Coronary artery (tissue), 2 donors: Measurements from ENCODE around the gene TRPV5.

Experiments
- DNase-seq: peaks from one replicate; pipeline ENCODE4 v3.0.0-alpha.2; 2017; ENCODE audit warnings: low spot score
- H3K27ac ChIP-seq, 2 donors: fragments of 200-600 bp; sonication (generic); one replicate each; pipeline ENCODE4 v1.5.1; 2016 to 2019
- H3K4me3 ChIP-seq: fragments of 200-600 bp; sonication (generic); 2 replicates; pipeline ENCODE4 v1.5.1; 2016; ENCODE audit warnings: mild to moderate bottlenecking, moderate library complexity
- CTCF ChIP-seq: fragments of 200-600 bp; sonication (generic); IDR thresholded peaks from one replicate; pipeline ENCODE4 v1.5.1; 2019; ENCODE audit warnings: antibody characterized with exemption

TRPV5 gene

GRCh38 chr7:142962991-142963390 lies 29.4 kb upstream of the TRPV5 start:
- no peak overlapping the region for H3K27ac ChIP-seq
- TF ChIP-seq CTCF, result no peak
- no peak for DNase-seq
- no peak overlapping the region for H3K4me3 ChIP-seq

- no peak for TF ChIP-seq CTCF
- no peak within 1 kb of the TSS for H3K4me3 ChIP-seq
- DNase-seq, result no peak
- no peak within 1 kb of the TSS for H3K27ac ChIP-seq
Measured at GRCh38 chr7:142961973-142962926, 28.7 kb upstream of the TRPV5 start, which contains the start of gene KEL. Gene KEL (minus strand): TSS chr7:142962363. CDS start chr7:142962206, 157 bp downstream.

GRCh38 chr7:142961595-142961972 lies 28.0 kb upstream of the TRPV5 start:
- H3K4me3 ChIP-seq, result no peak overlapping the region
- no peak for DNase-seq
- no peak overlapping the region for H3K27ac ChIP-seq
- no peak for TF ChIP-seq CTCF

GRCh38 chr7:142960955-142961512 lies 27.5 kb upstream of the TRPV5 start:
- no peak overlapping the region for H3K27ac ChIP-seq
- H3K4me3 ChIP-seq, result no peak overlapping the region
- no peak for TF ChIP-seq CTCF
- DNase-seq, result no peak

GRCh38 chr7:142959202-142959601 lies 25.7 kb upstream of the TRPV5 start:
- Histone ChIP-seq H3K4me3 (no peak overlapping the region), H3K27ac (no peak overlapping the region)
- DNase-seq, result no peak
- TF ChIP-seq CTCF, result no peak

GRCh38 chr7:142957723-142958122 lies 24.2 kb upstream of the TRPV5 start:
- DNase-seq, result no peak
- H3K4me3 ChIP-seq, result no peak overlapping the region
- no peak for TF ChIP-seq CTCF
- no peak overlapping the region for H3K27ac ChIP-seq
